Measurements from ENCODE around the gene APBB2. TPM values are rescaled to one million over a fixed set of nuclear protein-coding genes. Genes with fewer than 3 reads are reported as not detected.

Gene APBB2
- total RNA-seq, 1 experiment from 2014 or later: 46.0 TPM

GRCh38 chr4:41217374-41217773 lies 3.0 kb upstream of the APBB2 start:
- no TSS peak for BruUV-seq (replicated peaks)
- CTCF ChIA-PET: no interaction called here
- Histone ChIP-seq H3K27ac (peak overlapping the region; percentile 95), H3K4me1 (replicated peaks; ENCODE audit: insufficient read depth) (peaks cover 27% of the 10 kb centered on the region), H3F3A (ENCODE audit: insufficient read depth, low read depth) (peaks cover 17% of the 10 kb centered on the region), H4K20me1 (ENCODE audit: insufficient read depth) (no peaks in the 10 kb centered on the region), H3K36me3 (ENCODE audit: low read depth) (no peaks in the 10 kb centered on the region), H3K4me2 (peak overlapping the region; percentile 84), H2AFZ (peak overlapping the region; percentile 98), H3K27me3 (ENCODE audit: insufficient read depth, low read depth) (no peaks in the 10 kb centered on the region), H3K79me2 (ENCODE audit: low read depth) (peaks cover 13% of the 10 kb centered on the region), H3K4me3 (peak overlapping the region; percentile 71; the same call in 1 of the 2 replicates), H3K9me3 (ENCODE audit: insufficient read depth, low read depth) (no peaks in the 10 kb centered on the region), H3K9me2 (ENCODE audit: insufficient read depth) (no peaks in the 10 kb centered on the region)
- POLR2A ChIA-PET (ENCODE audit: unreplicated experiment): interaction anchor here (0.6 kb wide), 2 partner anchors 118 to 426 kb away, joined by 3 to 4 read pairs; no protein-coding TSS in a partner anchor
- DNase-seq: no peak
- TF ChIP-seq EZH2 (IDR thresholded peaks at IDR 0.05; ENCODE audit: low read depth) (no peak), CTCF (conservative IDR thresholded peaks at IDR 0.05) (no peak)
- intact Hi-C loops (cut with micrococcal nuclease; ENCODE audit: unreplicated experiment): loop anchor here (1.0 kb wide), 1 partner anchor 39 kb away; the partner anchor contains the start of gene UCHL1

GRCh38 chr4:41217020-41217333 lies 2.6 kb upstream of the APBB2 start:
- no peaks in the 10 kb centered on the region for H3K36me3 ChIP-seq (ENCODE audit: low read depth)
- intact Hi-C loops (cut with micrococcal nuclease; ENCODE audit: unreplicated experiment): loop anchor here (1.0 kb wide), 1 partner anchor 39 kb away; the partner anchor contains the start of gene UCHL1
- H3K4me3 ChIP-seq: peak overlapping the region; percentile 71
- POLR2A ChIA-PET (ENCODE audit: unreplicated experiment): interaction anchor here (0.6 to 1.0 kb wide), 4 partner anchors 13 to 427 kb away, joined by 3 to 4 read pairs (median 4); partner anchors contain the start of gene UCHL1
- H3K4me1 ChIP-seq (replicated peaks; ENCODE audit: insufficient read depth): peaks cover 29% of the 10 kb centered on the region
- H4K20me1 ChIP-seq (ENCODE audit: insufficient read depth): no peaks in the 10 kb centered on the region
- TF ChIP-seq EZH2 (IDR thresholded peaks at IDR 0.05; ENCODE audit: low read depth) (no peak), CTCF (conservative IDR thresholded peaks at IDR 0.05) (no peak)
- peak overlapping the region; percentile 95 for H3K27ac ChIP-seq
- BruUV-seq (replicated peaks): no TSS peak
- H3K27me3 ChIP-seq (ENCODE audit: insufficient read depth, low read depth): no peaks in the 10 kb centered on the region
- peak overlapping the region; percentile 98 for H2AFZ ChIP-seq
- CTCF ChIA-PET: interaction anchor here (0.6 to 0.7 kb wide), 3 partner anchors 39 to 1519 kb away, joined by 3 to 4 read pairs (median 3); no protein-coding TSS in a partner anchor
- H3K9me2 ChIP-seq (ENCODE audit: insufficient read depth): no peaks in the 10 kb centered on the region
- no peaks in the 10 kb centered on the region for H3K9me3 ChIP-seq (ENCODE audit: insufficient read depth, low read depth)
- peak overlapping the region; percentile 84 for H3K4me2 ChIP-seq
- H3K79me2 ChIP-seq (ENCODE audit: low read depth): peaks cover 17% of the 10 kb centered on the region
- DNase-seq: no peak
- H3F3A ChIP-seq (ENCODE audit: insufficient read depth, low read depth): peaks cover 17% of the 10 kb centered on the region

GRCh38 chr4:41216294-41217019 lies 2.1 kb upstream of the APBB2 start:
- TF ChIP-seq CTCF (conservative IDR thresholded peaks at IDR 0.05): peak; percentile 40; the same call in 1 of the 2 replicates
- TF ChIP-seq EZH2 (IDR thresholded peaks at IDR 0.05; ENCODE audit: low read depth): no peak
- Histone ChIP-seq H3K36me3 (ENCODE audit: low read depth) (no peaks in the 10 kb centered on the region), H3K27ac (peak overlapping the region; percentile 95), H3K4me2 (peak overlapping the region; percentile 99), H3F3A (ENCODE audit: insufficient read depth, low read depth) (peaks cover 17% of the 10 kb centered on the region), H3K79me2 (ENCODE audit: low read depth) (peaks cover 22% of the 10 kb centered on the region), H2AFZ (peak overlapping the region; percentile 98), H4K20me1 (ENCODE audit: insufficient read depth) (no peaks in the 10 kb centered on the region), H3K27me3 (ENCODE audit: insufficient read depth, low read depth) (no peaks in the 10 kb centered on the region), H3K9me2 (ENCODE audit: insufficient read depth) (no peaks in the 10 kb centered on the region), H3K9me3 (ENCODE audit: insufficient read depth, low read depth) (no peaks in the 10 kb centered on the region), H3K4me3 (peak overlapping the region; percentile 71), H3K4me1 (replicated peaks; ENCODE audit: insufficient read depth) (peaks cover 30% of the 10 kb centered on the region)
- ChIA-PET POLR2A (ENCODE audit: unreplicated experiment) (interaction anchor here (0.6 to 1.0 kb wide), 6 partner anchors 12 to 427 kb away, joined by 3 to 9 read pairs (median 4); partner anchors contain the start of gene UCHL1), CTCF (interaction anchor here (0.6 to 0.7 kb wide), 4 partner anchors 39 to 1518 kb away, joined by 3 to 4 read pairs (median 3); no protein-coding TSS in a partner anchor)
- DNase-seq: peak; percentile 68 to 87
- intact Hi-C loops (cut with micrococcal nuclease; ENCODE audit: unreplicated experiment): loop anchor here (1.0 kb wide), 1 partner anchor 40 kb away; the partner anchor contains the start of gene UCHL1
- BruUV-seq (replicated peaks): TSS peak; percentile 99
